Measurements from ENCODE around the gene RAD17. TPM values are rescaled to one million over a fixed set of nuclear protein-coding genes. Genes with fewer than 3 reads are reported as not detected.

Gene RAD17
- total and polyA plus RNA-seq, 2 of the 8 experiments (the other 6 are each of a cell fraction or from before 2014, with no cell fraction given), result 12.9 to 28.1 TPM

DNA sequence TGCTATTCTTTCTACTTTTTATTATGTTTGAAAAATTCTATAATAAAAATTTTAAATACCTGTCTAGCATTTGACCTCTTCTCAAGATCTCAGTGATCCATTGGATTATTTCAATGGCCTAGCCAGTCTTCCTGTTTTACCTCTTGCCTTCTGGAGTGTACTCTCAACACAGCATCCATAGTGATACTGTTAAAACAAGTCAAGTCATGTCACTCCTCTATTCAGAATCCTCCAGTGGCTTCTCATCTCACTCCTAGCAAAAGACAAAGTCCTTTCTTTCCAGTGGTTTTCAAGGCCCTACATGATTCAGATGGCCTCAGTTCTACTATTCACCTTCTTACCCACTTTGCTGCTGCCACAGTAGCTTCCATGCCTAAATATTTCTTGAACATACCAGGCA is 47.1 kb downstream of the RAD17 start (continued):
- TF ChIP-seq CHD7 (IDR thresholded peaks at IDR 0.05; ENCODE audit: insufficient replicate concordance, low read length) (no peak), NANOG (IDR thresholded peaks at IDR 0.05; ENCODE audit: insufficient read depth, low read depth, low read length, poor library complexity, severe bottlenecking) (no peak), MAX (IDR thresholded peaks at IDR 0.05) (no peak), JUN (IDR thresholded peaks at IDR 0.05; ENCODE audit: low read depth, low read length) (no peak), RNF2 (IDR thresholded peaks at IDR 0.05; ENCODE audit: borderline replicate concordance, low read depth, low read length, missing control alignments, poor library complexity, severe bottlenecking) (no peak), NRF1 (IDR thresholded peaks at IDR 0.05; ENCODE audit: low read depth, low read length) (no peak), SIX5 (IDR thresholded peaks at IDR 0.05; ENCODE audit: low read depth, low read length) (no peak)
